DMS 273 (cell line): ENCODE results near the gene CSH1.
"Not testable (repeated sequence)": the region's sequence is repeated elsewhere in the genome, so short reads cannot be mapped to it uniquely, and the experiment has no call there.

Source experiments
- DNase-seq: peaks from one replicate; lab custom pipeline; 2025; ENCODE audit not compliant: unreplicated experiment; lab: John Stamatoyannopoulos, UW

Gene CSH1

GRCh38 chr17:63928966-63929695 lies 32.8 kb upstream of the CSH1 start:
- DNase-seq, result no peak

- DNase-seq, result no peak
These were observed 31.8 kb upstream of the CSH1 start for GRCh38 chr17:63928172-63928666.

- DNase-seq, result peak; percentile 18
These were observed 31.2 kb upstream of the CSH1 start for GRCh38 chr17:63927464-63928171.

- DNase-seq, result no peak
These were observed 29.8 kb upstream of the CSH1 start for GRCh38 chr17:63926164-63926563.

GRCh38 chr17:63925615-63926014 lies 29.2 kb upstream of the CSH1 start:
- no peak for DNase-seq

- DNase-seq, result not testable (repeated sequence)
These were observed 26.0 kb upstream of the CSH1 start for GRCh38 chr17:63922402-63922801.

- DNase-seq, result not testable (repeated sequence)
These were observed 24.4 kb upstream of the CSH1 start for GRCh38 chr17:63920779-63921178.

- not testable (repeated sequence) for DNase-seq
These were observed 23.7 kb upstream of the CSH1 start for GRCh38 chr17:63920050-63920449.

GRCh38 chr17:63919311-63919723 lies 22.9 kb upstream of the CSH1 start:
- DNase-seq, result peak; percentile 74

GRCh38 chr17:63918789-63919305 lies 22.5 kb upstream of the CSH1 start, which contains the start of gene GH1:
Gene GH1, minus strand, starts transcription at chr17:63918839. Its CDS starts 63 bp downstream, at chr17:63918776.
- not testable (repeated sequence) for DNase-seq

- peak; percentile 17 for DNase-seq
These were observed 21.9 kb upstream of the CSH1 start for GRCh38 chr17:63918305-63918704.

- DNase-seq, result no peak
These were observed 21.3 kb upstream of the CSH1 start for GRCh38 chr17:63917646-63918045.

- not testable (repeated sequence) for DNase-seq
These were observed 20.8 kb upstream of the CSH1 start for GRCh38 chr17:63917206-63917605.

- DNase-seq, result no peak
These were observed 20.3 kb upstream of the CSH1 start for GRCh38 chr17:63916566-63917185.

GRCh38 chr17:63915753-63916152 lies 19.4 kb upstream of the CSH1 start:
- DNase-seq, result not testable (repeated sequence)

- DNase-seq, result no peak
These were observed 18.1 kb upstream of the CSH1 start for GRCh38 chr17:63914471-63914870.

GRCh38 chr17:63911657-63912100 lies 15.3 kb upstream of the CSH1 start:
- peak; percentile 66 for DNase-seq

- DNase-seq, result no peak
These were observed 14.8 kb upstream of the CSH1 start, which contains the start of gene CSHL1 for GRCh38 chr17:63911041-63911635. Gene CSHL1, minus strand, starts transcription at chr17:63911258. Its CDS starts 62 bp downstream, at chr17:63911196.

- no peak for DNase-seq
These were observed 13.7 kb upstream of the CSH1 start for GRCh38 chr17:63910096-63910495.

GRCh38 chr17:63909586-63909985 lies 13.2 kb upstream of the CSH1 start:
- not testable (repeated sequence) for DNase-seq
